Limb (tissue), 2 donors: ENCODE measurements around the gene SCO2.
A peak's percentile ranks its signal among the peaks of the same experiment; 100 is the strongest.

ENCODE experiments used
- DNase-seq, 2 donors: peaks; one replicate each; pipeline ENCODE4 v3.0.0-alpha.2; 2016; ENCODE audit errors: extremely low spot score in 2 of 2

The SCO2 gene

DNA sequence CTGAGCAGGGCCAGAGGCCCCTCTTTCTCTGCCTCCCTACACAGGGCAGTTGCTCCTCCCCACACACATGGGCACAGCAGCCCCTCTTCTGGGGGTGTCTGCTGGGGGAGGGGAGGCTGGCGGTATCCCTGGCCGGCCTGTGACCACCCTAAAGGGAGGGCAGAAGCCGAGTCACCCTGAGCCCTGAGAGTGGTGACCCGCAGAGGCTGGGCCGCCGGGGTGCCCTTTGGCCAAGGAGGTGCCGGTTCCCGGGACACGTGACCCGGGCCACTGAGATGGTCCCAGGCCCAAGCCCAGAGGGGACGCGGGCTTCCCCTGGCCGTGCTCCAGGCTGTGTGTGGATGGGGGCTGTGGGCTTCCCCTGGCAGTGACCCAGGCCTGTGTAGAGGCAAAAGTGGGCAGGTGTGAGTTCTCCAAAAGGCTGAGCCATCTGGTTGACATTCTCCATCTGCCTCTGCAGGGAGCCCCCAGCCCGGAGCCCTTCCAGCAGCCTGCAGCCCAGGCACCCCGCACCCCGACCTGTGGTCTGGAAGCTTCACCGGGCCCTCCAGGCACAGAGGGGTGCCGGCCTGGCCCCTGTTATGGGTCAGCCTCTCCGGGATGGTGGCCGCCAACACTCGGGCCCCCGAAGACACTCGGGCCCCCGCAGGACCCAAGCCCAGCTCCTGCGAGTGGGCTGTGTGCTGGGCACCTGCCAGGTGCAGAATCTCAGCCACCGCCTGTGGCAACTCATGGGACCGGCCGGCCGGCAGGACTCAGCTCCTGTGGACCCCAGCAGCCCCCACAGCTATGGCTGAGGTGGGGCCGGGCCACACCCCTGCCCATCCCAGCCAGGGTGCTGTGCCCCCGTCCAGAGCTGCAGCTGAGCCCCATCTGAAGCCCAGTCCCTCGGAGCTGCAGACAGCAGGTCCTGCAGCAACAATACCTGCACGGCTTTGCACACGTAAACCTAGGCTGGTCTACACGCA lies 43.0 kb downstream of the SCO2 start:
- no peak for DNase-seq

- peak in 1 of 2 donors; percentile 61 for DNase-seq
Observed at GRCh38 chr22:50481440-50482106, 43.8 kb downstream of the SCO2 start, which contains the start of gene ADM2. Gene ADM2 (plus strand): TSS chr22:50481543. CDS start chr22:50481848, 305 bp downstream.

DNA sequence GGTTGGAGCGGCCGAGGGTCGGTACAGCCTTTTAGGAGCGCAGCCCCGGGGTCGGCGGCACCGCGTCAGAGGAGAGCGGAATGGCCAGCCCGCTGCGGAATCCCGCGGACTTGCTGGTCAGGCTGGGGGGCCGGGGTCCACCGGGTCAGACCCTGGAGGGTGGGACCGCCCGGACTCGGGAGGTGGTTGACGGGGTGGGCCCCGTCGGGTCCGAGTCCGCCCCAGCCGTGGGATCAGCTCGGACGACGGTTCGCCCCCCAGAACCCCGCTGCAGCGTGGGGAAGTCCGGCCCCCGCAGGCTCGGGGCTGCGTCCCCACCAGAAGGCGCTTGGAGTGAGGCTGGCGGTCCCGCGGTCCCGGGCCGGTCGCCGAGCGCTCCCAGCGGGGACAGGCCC lies 44.4 kb downstream of the SCO2 start:
- no peak for DNase-seq

- no peak for DNase-seq
Observed at GRCh38 chr22:50479721-50480120, 45.7 kb downstream of the SCO2 start.

GRCh38 chr22:50477923-50478322 lies 47.5 kb downstream of the SCO2 start:
- DNase-seq, result no peak

- DNase-seq, result no peak
Observed at GRCh38 chr22:50476868-50477267, 48.5 kb downstream of the SCO2 start.

DNA sequence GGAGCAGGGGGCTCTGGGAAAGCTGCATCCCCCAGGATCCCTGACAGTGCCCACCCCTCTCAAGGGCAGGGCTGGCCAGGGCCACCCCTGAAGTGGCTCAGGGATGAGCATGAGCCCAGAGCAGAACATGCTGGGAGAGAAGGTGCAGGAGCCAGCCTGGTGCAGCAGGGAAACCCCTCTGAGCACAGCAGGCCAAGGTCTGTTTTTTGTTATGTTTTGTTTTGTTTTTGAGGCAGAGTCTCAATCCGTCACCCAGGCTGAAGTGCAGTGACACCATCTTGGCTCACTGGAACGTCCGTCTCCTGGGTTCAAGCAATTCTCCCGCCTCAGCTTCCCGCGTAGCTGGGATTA lies 49.8 kb downstream of the SCO2 start:
- DNase-seq, result no peak

DNA sequence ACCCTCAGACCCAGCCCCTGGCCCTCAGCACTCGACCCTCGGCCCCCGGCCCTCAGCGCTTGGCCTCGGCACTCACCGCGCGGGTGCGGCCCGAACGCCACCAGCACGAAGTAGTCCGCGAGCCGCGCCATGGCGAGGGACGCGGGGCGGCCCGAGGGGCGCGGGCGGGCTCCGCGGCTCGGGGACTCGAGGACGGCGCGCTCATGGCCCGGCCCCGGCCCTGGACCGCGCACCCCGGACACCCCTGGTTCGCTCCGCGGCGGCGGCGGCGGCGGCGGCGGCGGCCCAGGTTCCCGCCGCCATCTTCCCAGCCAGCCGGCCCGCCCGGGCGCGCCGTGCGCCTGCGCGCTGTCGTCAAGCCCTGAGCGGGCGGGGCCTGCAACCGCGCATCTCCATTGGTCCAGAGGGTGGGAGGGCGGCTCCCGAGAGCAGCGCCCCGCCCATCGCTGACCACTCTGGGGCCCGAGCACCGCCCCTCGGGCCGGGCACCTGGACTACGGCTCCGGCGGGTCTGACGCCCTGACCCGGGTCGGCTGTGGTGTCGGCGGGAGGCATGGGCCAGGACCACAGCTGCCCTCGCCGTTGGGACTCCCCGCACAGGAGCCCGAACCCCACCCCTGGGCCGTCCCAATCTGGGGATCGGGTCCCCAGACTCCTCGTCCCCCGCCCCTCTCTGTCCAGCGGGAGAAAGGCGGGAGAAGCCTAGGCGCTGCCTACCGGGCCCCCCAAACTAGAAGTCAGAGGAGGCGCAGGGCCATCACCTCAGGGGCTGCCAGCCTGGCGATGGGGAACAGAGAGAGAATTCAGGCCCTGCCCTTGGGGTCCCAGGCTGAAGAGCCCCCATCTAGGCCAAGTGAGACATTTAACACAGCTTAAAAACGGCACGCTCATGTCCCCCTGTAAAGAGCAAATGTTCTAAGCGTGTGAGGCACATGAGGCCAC lies 50.4 kb downstream of the SCO2 start, which contains the start of gene SBF1:
Gene SBF1, minus strand, starts transcription at position 326 of the 942 bp plus-strand sequence. Its CDS starts 195 bp downstream, at position 131.
- peak; percentile 94 to 95 for DNase-seq

DNA sequence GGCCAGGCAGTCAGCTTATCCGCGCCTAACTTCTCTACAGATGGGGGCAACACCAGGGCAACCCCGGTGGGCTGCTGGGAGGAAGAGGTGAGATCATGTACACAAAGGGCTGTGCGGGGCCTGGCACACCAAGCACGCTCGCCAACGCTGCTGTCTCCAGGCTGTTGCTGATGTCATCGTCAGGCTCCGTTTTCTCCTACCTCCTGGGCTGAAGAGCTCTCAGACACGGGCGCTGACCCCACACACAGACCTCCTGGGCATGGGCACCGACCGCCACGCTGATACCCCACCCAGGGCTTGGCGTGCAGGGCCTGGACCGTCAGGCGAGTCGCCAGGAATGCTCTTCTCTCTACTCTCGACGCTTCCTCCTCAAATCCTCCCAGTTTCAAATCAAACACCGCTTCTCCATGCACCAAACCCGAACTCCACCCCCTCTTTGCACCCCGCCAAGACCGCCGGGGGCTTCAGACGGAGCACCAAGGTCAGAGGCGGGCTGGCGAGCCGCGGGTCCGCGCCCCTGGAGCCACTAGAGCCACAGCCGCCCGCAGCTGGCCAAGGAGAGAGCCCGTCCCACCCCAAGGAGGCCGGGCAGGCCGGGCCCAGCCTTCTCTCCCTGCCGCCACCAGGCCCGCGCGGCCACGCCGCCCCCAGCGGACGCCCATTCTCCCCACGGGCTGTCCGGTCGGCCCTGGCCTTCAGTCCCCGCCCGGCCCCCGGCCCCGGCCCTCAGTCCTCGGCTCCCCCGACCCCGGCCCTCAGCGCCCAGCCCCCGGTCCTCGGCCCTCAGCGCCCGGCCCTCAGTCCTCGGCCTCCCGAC lies 51.3 kb downstream of the SCO2 start:
- DNase-seq, result peak in 1 of 2 donors; percentile 52
